GM21786 (cell line): ENCODE measurements around the gene FAM168A.

Experiments
- ATAC-seq: cut with Tn5 transposase; IDR thresholded peaks from one replicate; pipeline ENCODE4 v1.9.1; 2021; ENCODE audit not compliant: unreplicated experiment

Gene FAM168A

DNA sequence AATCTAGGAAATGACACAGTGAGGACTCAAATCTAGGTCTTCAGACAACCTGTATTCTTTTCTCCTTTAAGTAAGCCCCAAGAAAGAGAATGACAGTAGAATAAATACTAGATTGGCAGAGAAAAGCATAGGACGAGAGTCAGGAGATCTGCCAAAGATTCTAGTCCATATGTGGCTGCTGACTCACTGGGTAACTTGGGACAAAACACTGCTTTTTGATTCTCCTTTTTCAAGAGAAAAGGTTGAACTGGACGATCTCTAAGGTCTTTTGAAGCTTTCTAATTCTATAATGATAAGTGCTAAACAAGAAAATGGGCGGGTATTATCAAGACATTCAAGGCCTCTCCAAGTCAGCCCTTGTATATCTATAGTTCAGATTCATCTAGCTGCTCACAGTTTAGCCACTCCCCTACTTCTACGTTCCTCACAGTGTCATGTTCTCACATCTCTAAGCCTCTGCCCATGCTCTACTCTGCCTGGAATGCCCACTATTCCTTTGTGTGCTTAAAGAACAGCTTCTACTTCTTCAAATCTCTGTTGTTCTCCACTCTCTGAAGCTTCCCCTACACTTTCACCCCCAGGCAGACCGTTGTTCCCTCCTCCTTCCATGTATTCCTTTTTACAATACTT lies 168.7 kb downstream of the FAM168A start:
- ATAC-seq, result no peak

DNA sequence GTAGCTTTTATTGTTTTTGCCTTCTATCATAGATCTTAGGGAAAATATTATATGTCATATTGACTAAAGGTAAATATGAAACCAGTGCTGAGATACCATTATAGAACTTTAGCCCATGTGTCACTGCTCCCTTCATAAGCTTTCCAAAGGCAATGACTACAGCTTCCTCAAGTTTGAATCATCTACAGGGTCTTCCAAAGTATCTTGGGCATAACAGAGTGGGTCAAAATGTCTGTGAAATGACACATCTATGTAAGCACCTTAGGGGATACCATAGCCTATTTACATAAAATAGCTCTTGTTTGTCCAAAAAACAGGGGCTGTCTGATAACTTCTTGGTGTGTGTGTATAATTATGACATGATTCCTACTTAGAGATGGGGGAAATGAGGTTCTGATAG lies 169.2 kb downstream of the FAM168A start:
- ATAC-seq, result no peak

DNA sequence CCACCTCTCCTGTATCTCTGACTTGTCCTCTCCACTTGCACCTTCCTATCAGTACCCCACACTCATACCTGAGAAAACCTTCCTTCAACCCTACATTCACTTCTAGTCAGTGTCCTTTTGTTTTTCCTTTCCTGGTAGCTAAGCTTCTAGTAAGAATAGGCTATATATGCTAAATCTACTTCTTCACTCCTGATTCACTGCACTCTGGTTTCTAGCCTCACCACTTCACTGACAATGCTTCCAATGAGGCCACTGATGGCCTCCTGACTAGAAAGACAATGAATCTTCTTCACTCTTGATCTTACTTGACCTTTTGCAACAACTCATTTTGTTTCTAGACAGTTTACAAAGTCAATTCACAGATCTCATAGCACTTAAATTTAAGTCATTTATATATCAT lies 169.7 kb downstream of the FAM168A start:
- no peak for ATAC-seq

DNA sequence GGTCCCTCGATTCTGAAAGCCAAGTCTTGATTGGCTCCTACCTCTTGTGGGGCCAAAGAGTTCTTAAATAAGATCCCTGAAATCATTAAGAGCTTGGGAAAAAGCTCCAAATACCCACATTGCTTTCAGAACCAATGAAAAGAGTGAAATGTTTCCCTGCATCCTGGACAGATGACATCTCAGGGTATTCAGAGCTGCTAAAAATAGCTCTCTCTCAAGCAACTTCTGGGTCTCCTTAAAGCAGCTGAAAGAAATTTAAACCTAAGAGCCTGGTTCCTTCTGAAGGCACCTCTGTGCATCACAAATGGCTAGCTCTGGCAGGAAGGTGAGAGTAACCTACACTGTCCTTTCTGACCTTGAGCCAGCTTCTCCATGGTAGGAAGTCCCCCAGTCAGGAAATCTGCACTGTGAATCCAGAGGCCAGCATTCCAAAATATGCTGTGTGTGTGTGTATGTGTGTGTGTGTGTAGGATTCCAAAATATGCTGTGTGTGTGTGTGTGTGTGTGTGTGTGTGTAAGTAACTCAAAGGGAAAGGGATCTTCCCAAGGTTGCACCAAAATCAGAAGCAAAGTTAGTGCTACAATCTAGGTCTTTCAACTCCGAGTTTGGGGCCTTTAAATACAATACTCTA lies 171.6 kb downstream of the FAM168A start:
- no peak for ATAC-seq

DNA sequence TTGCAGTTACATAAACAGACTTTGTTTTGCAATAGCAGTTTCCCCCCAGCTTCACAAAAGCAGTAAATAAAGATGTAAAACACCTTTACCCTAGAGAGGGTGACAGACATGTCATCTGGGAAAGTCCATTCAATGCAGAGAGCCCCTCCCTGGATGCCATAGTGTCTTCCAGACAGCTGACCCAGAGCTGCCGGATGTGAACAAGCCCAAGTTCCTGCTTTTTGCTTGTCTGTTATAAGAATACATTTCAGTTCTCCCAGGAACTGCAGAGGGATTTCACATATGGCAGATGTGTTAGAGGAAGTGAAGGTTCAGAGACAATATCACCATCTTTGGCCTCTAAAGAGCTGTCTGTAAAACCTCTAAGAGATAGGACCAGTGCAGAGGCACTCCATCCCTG lies 172.8 kb downstream of the FAM168A start:
- ATAC-seq, result no peak

DNA sequence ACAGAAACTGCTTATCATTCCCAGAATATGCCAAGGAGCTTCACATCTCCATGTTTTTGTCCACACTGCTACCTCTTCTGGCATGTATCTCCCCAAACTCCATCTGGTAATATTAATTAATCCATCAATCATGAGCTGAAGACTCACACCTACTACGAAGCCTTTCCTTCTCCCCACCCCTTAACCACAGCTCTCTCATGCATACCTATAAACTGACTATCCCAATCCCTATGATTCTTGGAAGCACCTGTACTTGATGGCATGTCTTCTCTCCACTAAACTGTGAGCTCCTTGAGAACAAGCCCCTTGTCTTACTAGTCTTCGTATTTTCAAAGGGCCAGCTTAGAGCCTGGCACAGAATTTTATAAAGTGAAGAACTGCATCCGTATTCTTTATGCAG lies 174.4 kb downstream of the FAM168A start:
- no peak for ATAC-seq

DNA sequence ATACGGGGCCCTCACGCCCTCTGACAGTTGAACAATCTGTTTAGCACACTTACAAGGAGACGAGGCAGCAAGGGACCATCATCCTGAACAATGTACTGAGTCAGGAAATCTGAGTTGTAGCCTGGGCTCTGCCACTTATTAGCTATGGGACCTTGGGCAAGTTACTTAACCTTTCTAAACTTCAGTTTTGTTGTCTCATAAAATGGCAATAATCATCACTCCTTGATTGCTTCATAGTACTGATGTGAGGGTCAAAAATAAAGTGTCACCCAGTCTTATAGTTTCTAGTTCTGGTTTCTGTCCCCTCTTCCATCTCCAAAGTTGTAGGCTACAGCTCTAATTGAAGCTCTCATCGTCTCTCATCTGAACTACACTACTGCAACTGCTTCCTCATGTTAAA lies 175.0 kb downstream of the FAM168A start:
- ATAC-seq, result no peak

DNA sequence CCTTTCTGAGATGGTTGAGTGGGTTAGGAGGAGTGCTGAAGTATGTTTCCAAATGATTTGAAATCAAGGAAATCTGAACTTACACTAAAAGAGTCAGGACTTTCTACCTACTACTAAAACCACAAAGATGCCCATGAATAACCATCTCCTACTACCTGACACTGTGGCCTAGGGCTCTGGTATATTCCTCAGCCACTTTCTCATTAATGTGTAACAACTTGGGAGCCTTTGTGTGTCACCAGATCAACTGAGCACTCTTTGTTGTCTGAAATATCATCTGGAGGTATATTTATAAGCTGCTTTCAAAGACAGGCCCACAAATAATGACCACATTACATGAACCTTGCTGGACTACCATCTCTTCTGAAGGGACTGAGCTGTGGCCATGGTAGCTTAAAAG lies 177.8 kb downstream of the FAM168A start:
- no peak for ATAC-seq

DNA sequence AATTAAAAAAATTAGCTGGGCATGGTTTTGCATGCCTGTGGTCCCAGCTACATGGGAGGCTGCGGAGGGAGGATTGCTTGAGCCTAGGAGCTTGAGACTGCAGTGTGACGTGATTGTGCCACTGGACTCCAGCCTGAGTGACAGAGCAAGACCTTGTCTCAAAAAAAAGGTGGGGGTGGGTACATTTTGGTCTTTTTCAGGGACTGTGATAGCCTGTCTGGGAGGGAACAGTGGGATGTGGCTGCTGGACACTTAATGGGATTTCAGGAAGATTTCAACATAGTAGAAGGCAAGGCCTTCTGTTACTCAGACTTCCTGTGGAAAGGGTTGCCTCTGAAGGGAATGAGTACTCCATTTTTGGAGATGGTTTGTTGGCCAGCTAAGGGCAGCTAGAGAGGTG lies 181.1 kb downstream of the FAM168A start:
- ATAC-seq, result no peak

DNA sequence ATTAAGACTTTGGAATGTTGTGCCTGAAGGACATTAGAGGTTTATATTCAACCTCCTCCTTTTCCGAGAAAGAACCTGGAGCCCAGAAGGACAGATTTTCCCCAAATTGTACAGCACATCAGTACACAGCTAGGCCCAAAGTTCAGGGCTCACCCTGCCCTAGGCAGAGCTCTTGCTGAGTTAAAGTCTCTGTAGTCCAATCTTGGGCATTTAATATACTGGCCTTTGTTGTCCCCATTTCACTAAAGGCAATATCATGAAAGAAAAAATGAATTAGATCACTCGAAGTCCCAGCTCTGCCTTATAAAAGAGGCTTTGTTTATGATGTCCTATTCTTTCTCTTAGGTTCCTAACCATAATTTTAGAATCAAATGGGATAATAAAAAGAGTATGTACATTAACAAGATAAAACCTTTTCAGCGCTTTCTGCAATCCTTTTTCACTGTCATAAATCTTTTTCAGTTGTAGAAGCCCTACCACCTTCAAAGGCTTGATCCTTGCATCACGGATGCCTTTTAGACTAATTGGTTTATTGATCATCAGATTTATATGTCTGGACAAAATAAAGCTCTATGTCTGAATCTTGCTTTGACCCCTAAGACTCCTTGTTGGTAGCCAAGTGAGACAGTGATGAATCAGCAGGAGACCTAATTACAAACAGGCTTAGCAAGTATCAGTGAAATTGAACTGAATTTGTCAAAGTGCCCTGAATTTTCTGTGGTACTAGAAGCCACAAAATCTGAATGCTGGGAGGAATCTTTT lies 181.9 kb downstream of the FAM168A start:
- no peak for ATAC-seq

DNA sequence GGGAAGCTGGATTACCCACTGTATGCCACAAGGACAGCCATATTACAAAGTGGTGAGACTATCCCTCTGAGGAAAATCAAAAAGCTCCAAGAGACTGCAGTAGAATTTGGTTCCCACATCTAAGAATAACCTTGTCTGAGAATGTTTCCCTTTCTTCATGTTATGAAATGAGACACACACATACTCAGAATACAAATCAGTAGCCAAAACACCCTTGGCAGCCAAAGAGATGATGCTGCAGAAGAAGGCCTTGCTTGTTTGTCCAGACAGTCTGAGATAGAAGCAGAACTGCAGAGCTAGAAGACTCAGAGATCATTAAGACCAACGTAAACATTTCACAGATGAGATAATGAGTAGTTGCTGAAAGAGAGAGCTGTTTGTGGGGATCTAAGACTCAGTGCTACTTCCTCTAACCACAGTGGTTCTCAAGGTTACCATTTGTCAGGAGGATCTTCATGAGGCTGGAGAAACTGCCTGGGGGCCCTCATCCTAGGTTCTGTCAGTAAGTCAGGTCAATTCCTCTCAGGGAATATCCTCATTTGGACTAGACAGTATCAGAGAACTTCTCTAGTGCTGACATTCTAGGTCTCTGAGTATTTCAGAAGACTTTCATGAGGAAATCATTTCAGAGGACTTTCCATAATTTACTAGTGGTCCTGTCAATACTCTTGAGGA lies 182.8 kb downstream of the FAM168A start:
- ATAC-seq, result peak; percentile 55

DNA sequence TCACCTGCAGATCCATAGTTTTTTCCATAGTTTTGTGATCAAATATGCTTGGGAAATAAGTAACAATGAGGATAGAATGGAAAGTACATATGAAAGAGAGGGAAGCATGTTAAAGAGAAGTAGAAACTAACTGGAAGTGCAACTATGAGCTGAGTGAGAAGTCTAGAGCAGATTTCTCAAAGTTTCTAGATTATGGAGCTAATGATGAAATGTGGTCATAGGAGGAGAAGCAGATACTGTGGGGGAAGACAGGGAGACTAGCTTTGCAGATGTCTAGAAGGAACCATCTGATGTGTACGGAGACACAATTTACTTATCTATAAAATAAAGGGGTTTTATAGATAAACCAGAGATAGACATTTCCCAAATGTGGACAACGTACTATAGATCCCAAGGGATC lies 184.7 kb downstream of the FAM168A start:
- ATAC-seq, result no peak

DNA sequence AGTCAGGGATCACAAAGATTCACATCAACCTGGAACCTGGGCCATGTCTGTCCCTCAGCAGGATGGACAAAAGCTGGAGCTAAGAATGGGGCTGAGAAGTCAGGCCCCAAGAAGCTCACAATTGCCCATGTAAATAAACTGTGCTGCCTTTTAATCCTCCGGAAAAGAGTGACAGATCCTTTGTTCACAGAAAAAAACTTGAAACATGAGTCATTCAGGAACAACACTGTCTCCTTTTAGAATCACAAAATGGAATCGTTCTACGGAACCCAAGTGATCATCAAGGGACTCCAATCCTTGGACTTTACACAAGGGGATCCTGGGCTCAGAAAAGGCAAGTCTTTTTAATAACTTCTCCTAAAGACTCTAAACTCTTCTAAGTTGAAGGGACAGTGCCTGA lies 185.6 kb downstream of the FAM168A start:
- no peak for ATAC-seq

DNA sequence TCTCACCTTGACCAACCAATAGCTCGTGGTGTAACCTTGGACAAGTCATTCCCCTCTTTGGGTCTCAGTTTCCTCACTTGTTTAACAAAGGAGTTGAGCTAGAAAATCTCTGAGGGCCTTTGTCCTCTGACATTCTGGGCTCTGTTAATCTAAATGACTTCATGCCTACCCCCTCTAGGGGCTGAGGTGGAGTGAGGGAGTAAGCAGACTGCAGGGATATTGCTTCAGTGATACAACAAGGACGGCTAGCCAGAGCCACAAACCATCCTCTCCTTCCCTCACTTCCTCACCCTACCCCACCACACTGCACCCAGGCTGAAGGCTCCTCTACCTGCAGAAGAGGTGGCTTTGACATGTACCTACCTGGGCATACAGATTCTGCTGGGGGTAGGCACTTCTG lies 186.9 kb downstream of the FAM168A start:
- no peak for ATAC-seq

DNA sequence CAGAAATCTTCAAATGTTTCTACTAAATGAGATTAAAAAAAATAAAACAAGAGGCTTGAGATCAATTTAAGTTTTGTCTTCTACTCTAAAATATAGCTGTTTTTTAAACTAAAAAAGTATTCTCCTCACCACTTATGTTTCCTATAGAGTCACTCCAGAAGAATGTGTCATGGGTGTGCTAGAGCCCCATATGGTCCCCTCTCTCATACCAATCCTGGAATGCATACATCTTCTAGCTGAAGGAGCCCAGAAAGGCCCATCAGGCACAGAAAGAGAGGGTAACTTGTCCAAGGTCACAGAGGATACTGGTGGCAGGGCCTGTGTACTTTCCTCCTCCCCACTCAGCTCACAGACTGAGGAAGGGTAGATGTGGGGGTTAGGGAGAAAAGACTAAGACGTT lies 187.3 kb downstream of the FAM168A start:
- ATAC-seq, result no peak

DNA sequence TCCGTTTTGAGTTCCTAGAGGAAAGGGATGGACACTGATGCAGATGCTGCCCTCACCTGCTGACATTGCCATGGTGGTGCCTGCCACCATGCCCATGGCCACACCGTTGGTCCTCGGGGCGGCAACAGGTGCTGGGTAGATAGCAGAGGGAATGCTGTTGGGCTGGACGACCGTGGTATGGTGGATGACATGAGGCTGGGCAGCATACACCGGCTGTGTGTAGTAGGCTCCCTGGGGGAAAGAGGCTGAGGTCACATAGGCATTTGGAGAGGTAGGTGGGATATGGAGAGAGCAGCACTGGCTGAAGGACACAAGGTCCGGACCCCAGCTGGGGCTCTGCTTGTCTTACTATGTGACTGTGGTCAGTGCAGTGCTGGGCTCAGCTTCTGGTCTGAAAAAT lies 188.5 kb downstream of the FAM168A start:
- ATAC-seq, result no peak

DNA sequence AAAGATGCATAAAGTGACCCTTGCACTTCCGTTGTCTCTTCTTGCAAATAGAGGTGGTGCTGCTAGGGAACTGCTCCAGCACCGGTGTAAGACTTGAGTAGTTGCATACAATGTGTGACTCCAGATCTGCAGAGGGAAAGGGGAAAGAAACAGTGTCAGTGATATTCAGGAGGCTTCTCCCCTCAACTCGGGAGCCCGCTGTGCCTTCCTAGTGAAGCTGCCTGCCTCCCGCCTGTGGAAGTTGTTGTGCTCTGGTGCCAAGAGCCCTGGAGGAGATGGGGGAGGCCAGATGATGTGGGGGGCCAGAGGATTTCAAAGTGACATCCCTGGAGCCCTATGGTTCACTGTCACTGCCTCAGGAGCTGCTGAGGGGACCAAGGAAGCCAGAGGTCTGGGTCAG lies 191.3 kb downstream of the FAM168A start:
- no peak for ATAC-seq

DNA sequence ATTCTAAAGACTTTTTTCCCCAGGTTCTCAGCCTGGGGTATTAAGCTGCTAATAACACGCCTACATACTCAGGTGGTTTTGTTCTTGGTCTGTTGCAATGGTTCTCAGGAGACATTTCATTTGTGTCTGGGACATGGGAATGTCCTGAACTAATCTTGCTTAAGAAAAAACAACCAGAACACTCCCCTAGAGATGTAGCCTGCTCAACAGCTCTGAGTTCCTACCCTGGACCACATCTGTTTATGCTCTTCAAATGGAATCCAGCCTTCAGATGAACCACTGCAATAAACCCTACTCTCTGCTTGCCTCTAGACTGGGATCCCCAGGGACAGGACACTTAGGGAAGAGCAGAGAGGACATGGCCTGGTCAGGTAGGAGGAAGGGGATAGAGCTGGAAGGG lies 191.8 kb downstream of the FAM168A start:
- ATAC-seq, result no peak

DNA sequence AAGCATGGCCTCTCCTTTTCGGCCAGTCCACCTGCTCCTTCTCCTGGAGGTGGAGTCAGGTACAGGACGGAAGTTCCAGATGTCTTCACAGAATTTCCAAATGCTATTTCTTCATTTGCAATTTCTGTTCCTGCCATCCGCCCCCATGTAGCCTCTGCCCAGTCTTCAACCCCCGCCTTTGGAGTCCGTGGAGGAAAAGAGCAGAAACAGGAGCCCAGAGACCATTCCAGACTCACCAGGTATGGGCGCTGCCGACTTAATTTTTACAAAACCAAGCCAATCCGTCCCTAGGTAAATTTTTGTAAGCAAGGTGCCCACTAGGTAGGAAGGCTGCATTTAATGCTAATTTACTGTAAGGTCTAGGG lies 192.8 kb downstream of the FAM168A start:
- ATAC-seq, result no peak

DNA sequence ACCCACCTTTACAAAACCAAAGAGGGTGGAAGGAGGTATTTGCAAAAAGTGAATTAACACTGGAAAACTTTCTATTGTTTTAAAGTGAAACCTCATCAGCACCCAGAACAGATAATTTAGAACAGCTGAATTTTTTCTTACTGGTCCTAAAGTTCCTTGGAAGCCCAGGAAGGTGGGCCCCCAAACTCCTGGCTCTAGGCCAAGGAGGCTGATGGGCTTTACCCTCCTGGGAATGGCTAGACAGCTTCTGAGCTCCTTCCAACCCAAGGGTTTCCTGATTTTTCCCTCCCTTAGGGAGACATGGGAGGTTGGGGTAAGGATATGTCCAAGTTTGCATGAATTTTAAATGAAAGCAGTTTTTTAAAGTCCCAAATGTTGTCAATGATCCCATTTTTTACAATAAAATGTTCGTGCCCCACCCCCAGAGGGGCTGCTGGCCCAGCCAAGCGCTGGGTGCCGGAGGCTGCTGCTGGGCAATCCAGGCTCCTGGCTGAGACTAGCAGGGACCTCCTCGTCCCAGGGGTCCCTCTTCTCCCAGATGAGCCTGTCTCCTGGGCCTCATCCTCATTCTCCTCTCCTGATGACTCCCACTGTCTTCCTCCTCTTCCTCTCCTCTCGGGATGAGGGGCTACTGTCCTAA lies 193.3 kb downstream of the FAM168A start:
- no peak for ATAC-seq

DNA sequence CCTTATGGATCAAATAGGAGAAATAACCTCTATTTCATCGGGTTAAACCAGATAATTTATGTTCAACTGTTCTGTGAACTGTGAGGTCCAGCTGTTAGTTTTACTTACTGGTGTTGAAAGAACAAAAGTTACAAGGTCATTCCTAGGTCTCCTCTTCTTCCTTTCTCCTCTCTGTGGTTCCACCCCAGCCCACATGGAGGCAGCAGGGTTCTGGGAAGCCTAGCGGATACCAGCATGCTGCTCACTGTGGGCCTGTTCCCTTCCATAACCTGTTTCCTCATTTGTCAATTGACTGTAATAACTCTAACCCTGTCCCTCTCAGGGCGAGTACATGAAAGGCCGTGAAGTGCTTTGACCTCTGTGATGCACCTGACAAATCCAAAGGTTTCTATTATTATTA lies 193.9 kb downstream of the FAM168A start:
- ATAC-seq, result no peak

DNA sequence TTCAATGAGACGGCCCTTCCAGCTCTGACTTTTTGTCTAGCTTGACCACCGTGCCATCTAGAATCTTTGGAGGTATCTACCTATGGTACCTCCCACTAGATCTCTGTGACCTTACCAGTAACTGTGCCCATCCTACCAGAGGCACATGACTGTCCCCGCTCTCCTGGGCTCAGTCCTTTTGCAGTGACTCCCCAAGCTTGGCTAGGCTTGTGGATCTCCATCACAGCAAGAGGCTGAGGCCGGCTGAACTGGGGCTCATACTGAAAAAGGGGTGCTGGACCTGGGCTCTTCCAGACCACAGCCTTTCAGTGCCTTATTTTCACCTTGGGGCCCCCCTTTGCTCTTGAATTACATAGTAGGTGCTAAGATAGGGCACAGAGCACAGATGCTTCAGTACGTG lies 194.4 kb downstream of the FAM168A start:
- no peak for ATAC-seq
